SJCRH30 (cell line): ENCODE data around the gene GRWD1. TPM values are rescaled to one million over a fixed set of nuclear protein-coding genes. Genes with fewer than 3 reads are reported as not detected.
A peak's percentile ranks its signal among the peaks of the same experiment; 100 is the strongest.

Experiments
- DNase-seq, 2 experiments: peaks; one replicate each; pipeline ENCODE4 v3.0.0-alpha.2; 2015 to 2020
- H3K27ac ChIP-seq: fragments of 250-450 bp; sonication (Bioruptor Pico); 2 replicates; pipeline ENCODE4 v1.5.1; 2020; ENCODE audit warnings: mild to moderate bottlenecking, moderate library complexity
- H3K27me3 ChIP-seq: fragments of 250-450 bp; sonication (Bioruptor Pico); 2 replicates; pipeline ENCODE4 v1.5.1; 2020; ENCODE audit warnings: mild to moderate bottlenecking, moderate library complexity
- H3K36me3 ChIP-seq: fragments of 250-450 bp; sonication (Bioruptor Pico); 2 replicates; pipeline ENCODE4 v1.5.1; 2020; ENCODE audit warnings: mild to moderate bottlenecking, moderate library complexity
- H3K4me1 ChIP-seq: fragments of 250-450 bp; sonication (Bioruptor Pico); 2 replicates; pipeline ENCODE4 v1.5.1; 2020; ENCODE audit warnings: mild to moderate bottlenecking, moderate library complexity
- H3K4me3 ChIP-seq: fragments of 250-450 bp; sonication (Bioruptor Pico); 2 replicates; pipeline ENCODE4 v1.5.1; 2020; ENCODE audit warnings: mild to moderate bottlenecking, moderate library complexity
- H3K9me3 ChIP-seq: fragments of 250-450 bp; sonication (Bioruptor Pico); replicated peaks from 2 replicates; pipeline ENCODE4 v1.5.1; 2020; ENCODE audit warnings: mild to moderate bottlenecking, moderate library complexity
- total RNA-seq: library from RNA; depleted of rRNA; stranded (reverse); fragments of >200 nt; shearing (Covaris generic); gene quantifications from 2 replicates; pipeline ENCODE4 v1.2.3, GENCODE V29; 2014; rRNA removed

GRWD1 gene
- total RNA-seq, 1 experiment from 2014 or later: 44.6 TPM

GRCh38 chr19:48499316-48500090 lies 53.7 kb downstream of the GRWD1 start:
- DNase-seq: no peak
- Histone ChIP-seq H3K27me3 (peaks cover 30% of the 10 kb centered on the region), H3K9me3 (no peaks in the 10 kb centered on the region), H3K36me3 (no peaks in the 10 kb centered on the region), H3K4me1 (no peaks in the 10 kb centered on the region), H3K27ac (no peak overlapping the region), H3K4me3 (no peak overlapping the region)

GRCh38 chr19:48500830-48501493 lies 55.2 kb downstream of the GRWD1 start:
- no peak overlapping the region for H3K27ac ChIP-seq
- H3K36me3 ChIP-seq: no peaks in the 10 kb centered on the region
- no peak for DNase-seq
- H3K9me3 ChIP-seq: no peaks in the 10 kb centered on the region
- no peaks in the 10 kb centered on the region for H3K4me1 ChIP-seq
- peaks cover 30% of the 10 kb centered on the region for H3K27me3 ChIP-seq
- H3K4me3 ChIP-seq: no peak overlapping the region

DNA sequence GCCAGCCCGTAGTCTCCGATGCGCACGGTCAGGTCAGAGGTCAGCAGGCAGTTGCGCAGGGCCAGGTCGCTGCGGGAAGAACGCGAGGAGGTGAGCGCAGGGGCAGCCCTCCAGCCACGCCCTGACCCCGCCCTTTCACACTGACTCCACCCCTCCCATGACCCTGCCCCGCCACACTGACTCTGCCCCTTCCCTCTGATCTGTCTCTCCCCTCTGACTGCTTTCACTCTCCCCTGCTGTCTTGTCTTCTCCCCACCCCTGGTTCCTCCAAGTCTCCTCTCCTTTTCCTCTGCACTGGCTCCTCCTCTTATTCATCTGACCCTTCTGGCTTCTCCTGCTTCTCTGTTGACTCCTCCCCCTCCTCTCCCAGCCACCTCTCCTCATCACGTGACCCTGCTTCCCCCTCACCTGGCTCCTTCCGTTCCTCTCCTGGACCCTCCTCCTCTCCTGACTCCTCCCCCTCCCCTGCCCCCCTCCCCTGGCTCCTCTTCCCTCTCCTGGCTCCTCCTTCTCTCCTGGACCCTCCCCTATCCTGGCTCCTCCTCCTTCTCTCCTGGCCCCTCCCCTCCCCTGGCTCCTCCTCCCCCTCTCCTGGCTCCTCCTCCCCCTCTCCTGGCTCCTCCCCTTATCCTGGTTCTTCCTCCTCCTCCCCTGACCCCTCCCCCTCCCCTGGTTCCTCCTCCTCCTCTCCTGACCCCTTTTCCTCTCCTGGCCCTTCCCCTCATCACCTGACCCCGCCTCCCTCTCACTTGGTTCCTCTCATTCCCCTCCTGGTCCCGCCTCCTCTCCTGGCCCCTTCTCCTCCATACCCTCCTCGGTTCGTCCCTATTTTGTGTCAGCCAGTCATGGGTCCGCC lies 55.9 kb downstream of the GRWD1 start:
- peaks cover 29% of the 10 kb centered on the region for H3K27me3 ChIP-seq
- no peaks in the 10 kb centered on the region for H3K4me1 ChIP-seq
- no peaks in the 10 kb centered on the region for H3K9me3 ChIP-seq
- H3K4me3 ChIP-seq: no peak overlapping the region
- DNase-seq: peak; percentile 51
- H3K27ac ChIP-seq: no peak overlapping the region
- H3K36me3 ChIP-seq: no peaks in the 10 kb centered on the region

DNA sequence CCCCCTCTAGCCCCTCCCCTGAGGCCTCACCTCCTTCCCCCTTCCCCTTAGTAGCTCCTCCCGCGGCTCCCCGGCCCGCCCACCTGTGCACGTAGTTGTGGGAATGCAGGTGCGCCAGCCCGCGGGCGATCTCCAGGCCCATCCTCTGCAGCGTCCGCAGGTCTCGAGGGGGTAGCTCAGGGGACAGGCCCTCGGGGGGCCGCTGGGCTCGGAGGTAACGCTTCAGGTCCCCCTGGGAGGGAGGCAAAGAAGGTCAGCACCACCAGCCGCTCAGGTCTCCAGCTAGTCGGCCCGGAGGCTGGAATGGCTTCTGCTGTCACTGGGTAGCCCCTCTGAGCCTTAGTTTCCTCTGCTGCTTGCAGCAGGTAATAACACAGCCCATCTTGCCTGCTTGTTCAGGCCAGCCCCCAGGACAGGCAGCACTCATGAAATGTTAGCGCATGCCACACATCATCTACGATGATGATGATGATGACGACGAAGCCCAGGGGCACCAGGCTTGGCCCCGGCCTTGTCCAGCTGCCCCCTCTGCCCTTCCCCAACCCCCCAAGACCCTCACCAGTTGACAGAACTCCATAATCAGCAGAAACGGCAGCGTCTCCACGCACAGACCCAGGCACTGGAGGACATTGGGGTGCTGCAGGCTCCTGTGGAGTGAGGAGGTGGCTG lies 56.7 kb downstream of the GRWD1 start:
- no peaks in the 10 kb centered on the region for H3K9me3 ChIP-seq
- no peaks in the 10 kb centered on the region for H3K4me1 ChIP-seq
- no peak overlapping the region for H3K27ac ChIP-seq
- no peak overlapping the region for H3K4me3 ChIP-seq
- no peak for DNase-seq
- H3K27me3 ChIP-seq: peaks cover 26% of the 10 kb centered on the region
- H3K36me3 ChIP-seq: no peaks in the 10 kb centered on the region

- peak in 1 of 2 experiments; percentile 60 for DNase-seq
- Histone ChIP-seq H3K4me3 (no peak overlapping the region), H3K27me3 (no peaks in the 10 kb centered on the region), H3K9me3 (no peaks in the 10 kb centered on the region), H3K4me1 (no peaks in the 10 kb centered on the region), H3K36me3 (no peaks in the 10 kb centered on the region), H3K27ac (no peak overlapping the region)
These were observed 60.5 kb downstream of the GRWD1 start for GRCh38 chr19:48506138-48506733.

Other genes starting within 250 kb of the GRWD1 start
- 18.3 and 20.4 TPM in 2 replicates for gene CARD8, start 190.1 kb upstream of the GRWD1 start, total RNA-seq
- 0.71 and 1.0 TPM in 2 replicates for gene ZNF114, start 175.9 kb upstream of the GRWD1 start, total RNA-seq
- 79.1 and 79.2 TPM in 2 replicates for gene EMP3, start 120.4 kb upstream of the GRWD1 start, total RNA-seq
- 2.6 and 2.8 TPM in 2 replicates for gene TMEM143, start 82.0 kb upstream of the GRWD1 start, total RNA-seq
- gene SYNGR4, start 81.6 kb upstream of the GRWD1 start, total RNA-seq: not detected in 2 replicates
- gene KDELR1, start 54.4 kb upstream of the GRWD1 start, total RNA-seq: 105 and 119 TPM in 2 replicates
- gene GRIN2D, start 52.3 kb upstream of the GRWD1 start, total RNA-seq: 0.03 TPM in 1 of 2 replicates, not detected in the other
- gene KCNJ14, start 9.6 kb downstream of the GRWD1 start, total RNA-seq: 0.41 and 0.57 TPM in 2 replicates
- gene CYTH2, start 23.4 kb downstream of the GRWD1 start, total RNA-seq: 25.0 and 29.0 TPM in 2 replicates
- not detected in 2 replicates for gene LMTK3, start 65.9 kb downstream of the GRWD1 start, total RNA-seq
- gene SULT2B1, start 106.2 kb downstream of the GRWD1 start, total RNA-seq: 0.26 TPM in 1 of 2 replicates, not detected in the other
- not detected in 2 replicates for gene SPACA4, start 160.8 kb downstream of the GRWD1 start, total RNA-seq
- gene FAM83E, start 169.1 kb downstream of the GRWD1 start, total RNA-seq: 1.9 and 3.3 TPM in 2 replicates
- gene RPL18, start 173.2 kb downstream of the GRWD1 start, total RNA-seq: 1,609 and 2,008 TPM in 2 replicates
- gene SPHK2, start 173.5 kb downstream of the GRWD1 start, total RNA-seq: 13.1 and 17.4 TPM in 2 replicates
- 23.9 and 24.4 TPM in 2 replicates for gene DBP, start 191.4 kb downstream of the GRWD1 start, total RNA-seq
- gene CA11, start 200.2 kb downstream of the GRWD1 start, total RNA-seq: 10.7 and 11.8 TPM in 2 replicates
- gene NTN5, start 227.0 kb downstream of the GRWD1 start, total RNA-seq: 151 and 155 TPM in 2 replicates
- gene FUT2, start 250.0 kb downstream of the GRWD1 start, total RNA-seq: 0.08 and 0.30 TPM in 2 replicates